Measurements from ENCODE around the gene TLK1. TPM values are rescaled to one million over a fixed set of nuclear protein-coding genes. Genes with fewer than 3 reads are reported as not detected.

TLK1 gene
- total RNA-seq = 10 to 100 TPM; 53.7 to 61.8 TPM
- polyA plus RNA-seq = 10 to 100 TPM; 12.3 to 15.2 TPM
- long read RNA-seq, donor 1, full-length matches to known transcripts = 3 of 34 reads
- long read RNA-seq, donor 1, partial matches to known transcripts = 14 of 34 reads
- long read RNA-seq, donor 1, other reads (novel, unspliced or antisense) = 17 of 34 reads
- long read RNA-seq, donor 2, full-length matches to known transcripts = 4 of 15 reads
- long read RNA-seq, donor 2, partial matches to known transcripts = 3 of 15 reads
- long read RNA-seq, donor 2, other reads (novel, unspliced or antisense) = 8 of 15 reads

DNA sequence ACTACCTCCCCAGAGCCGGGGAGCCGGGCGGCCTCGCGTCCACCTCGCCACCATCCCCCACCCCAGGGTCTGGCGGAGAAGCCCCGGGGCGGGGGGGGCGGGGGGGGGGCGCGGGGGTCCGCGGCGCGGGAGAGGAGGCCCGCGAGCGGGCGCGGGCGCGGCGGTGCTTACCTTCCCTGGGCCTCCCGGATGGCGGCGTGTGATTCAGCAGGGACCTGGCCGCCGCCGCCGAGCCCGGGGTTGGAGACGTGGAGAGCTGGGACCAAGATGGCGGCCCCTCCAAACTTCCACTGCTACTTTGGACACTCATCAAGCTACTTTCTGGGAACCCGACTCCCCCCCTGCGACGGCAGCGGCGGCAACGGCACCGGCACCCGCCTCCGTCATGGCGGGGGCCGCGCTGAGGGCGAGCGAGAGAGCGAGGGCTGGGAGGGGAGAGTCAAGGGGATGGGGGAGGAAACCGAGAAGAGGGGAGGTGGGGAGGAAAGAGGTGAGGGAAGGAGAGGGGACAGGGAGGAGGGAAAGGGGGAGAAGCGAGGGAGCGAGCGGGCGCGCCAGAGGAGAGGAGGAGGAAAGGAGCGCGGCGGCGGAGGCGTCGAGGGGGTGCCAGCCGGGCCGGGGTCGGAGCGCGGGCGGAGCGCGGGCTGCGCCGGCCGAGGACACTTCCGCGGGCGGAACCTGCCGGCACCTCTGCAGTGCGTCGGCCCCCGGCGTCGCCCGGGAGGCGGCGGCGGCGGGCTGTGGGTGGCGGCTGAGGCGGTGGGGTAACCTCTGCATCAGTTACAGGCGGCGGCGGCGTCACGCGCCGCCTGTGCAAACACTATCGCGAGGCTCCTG lies at the start of gene TLK1:
Gene TLK1, minus strand, starts transcription at position 775 of the 837 bp plus-strand sequence. Its CDS starts 465 bp downstream, at position 310.
- Histone ChIP-seq H3K9me3 (ENCODE audit: control insufficient read depth, low read length) (no peaks in the 10 kb centered on the region), H3K27ac (ENCODE audit: low read depth in 1 of 2, low read length in 2 of 2) (peak within 1 kb of the TSS; percentile 88 to 95), H3K27me3 (ENCODE audit: control insufficient read depth in 1 of 2, insufficient read depth in 2 of 2, low read length in 1 of 2) (no peaks in the 10 kb centered on the region), H3K4me3 (ENCODE audit: low read length in 2 of 2) (peak within 1 kb of the TSS; percentile 96 to 97), H3K4me1 (ENCODE audit: control insufficient read depth in 1 of 2, insufficient read depth in 2 of 2, low read length in 2 of 2) (peaks cover 0 to 4% of the 10 kb centered on the region in 2 donors), H3K36me3 (ENCODE audit: control insufficient read depth in 1 of 2, insufficient read depth in 2 of 2, low read length in 1 of 2) (no peaks in the 10 kb centered on the region)
- ATAC-seq (ENCODE audit: low FRiP score) (peak; percentile 82), DNase-seq (peak; percentile 80 to 91)
- 1% methylated on average over 27 to 97 of the region's 97 CpGs for WGBS, 2 donors
- intact Hi-C loops (cut with DNase I) = loop anchor here (5.0 to 10.0 kb wide), 4 partner anchors 102 to 272 kb away; partner anchors contain the start of genes DCAF17 (in 1 of the 2) and METTL8 (in 1 of the 2)

- Histone ChIP-seq H3K27me3 (ENCODE audit: control insufficient read depth in 1 of 2, insufficient read depth in 2 of 2, low read length in 1 of 2) (no peaks in the 10 kb centered on the region), H3K9me3 (ENCODE audit: control insufficient read depth, low read length) (peaks cover 1% of the 10 kb centered on the region), H3K27ac (ENCODE audit: low read depth in 1 of 2, low read length in 2 of 2) (no peak overlapping the region), H3K36me3 (ENCODE audit: control insufficient read depth in 1 of 2, insufficient read depth in 2 of 2, low read length in 1 of 2) (no peaks in the 10 kb centered on the region), H3K4me3 (ENCODE audit: low read length in 2 of 2) (no peak overlapping the region), H3K4me1 (ENCODE audit: control insufficient read depth in 1 of 2, insufficient read depth in 2 of 2, low read length in 2 of 2) (no peaks in the 10 kb centered on the region)
- no peak for ATAC-seq (ENCODE audit: low FRiP score)
- 84 to 88% methylated on average over 9 of the region's 9 CpGs for WGBS, 2 donors
- DNase-seq = no peak
- intact Hi-C loops (cut with DNase I) = no loop called here
Observed at GRCh38 chr2:171210216-171210863, 49.6 kb upstream of the TLK1 start.

- Histone ChIP-seq H3K4me1 (ENCODE audit: control insufficient read depth in 1 of 2, insufficient read depth in 2 of 2, low read length in 2 of 2) (no peaks in the 10 kb centered on the region), H3K27me3 (ENCODE audit: control insufficient read depth in 1 of 2, insufficient read depth in 2 of 2, low read length in 1 of 2) (no peaks in the 10 kb centered on the region), H3K36me3 (ENCODE audit: control insufficient read depth in 1 of 2, insufficient read depth in 2 of 2, low read length in 1 of 2) (no peaks in the 10 kb centered on the region), H3K9me3 (ENCODE audit: control insufficient read depth, low read length) (peaks cover 1% of the 10 kb centered on the region), H3K4me3 (ENCODE audit: low read length in 2 of 2) (no peak overlapping the region), H3K27ac (ENCODE audit: low read depth in 1 of 2, low read length in 2 of 2) (no peak overlapping the region)
- ATAC-seq (ENCODE audit: low FRiP score) = no peak
- intact Hi-C loops (cut with DNase I) = no loop called here
- no peak for DNase-seq
Observed at GRCh38 chr2:171208657-171209056, 48.0 kb upstream of the TLK1 start.

DNA sequence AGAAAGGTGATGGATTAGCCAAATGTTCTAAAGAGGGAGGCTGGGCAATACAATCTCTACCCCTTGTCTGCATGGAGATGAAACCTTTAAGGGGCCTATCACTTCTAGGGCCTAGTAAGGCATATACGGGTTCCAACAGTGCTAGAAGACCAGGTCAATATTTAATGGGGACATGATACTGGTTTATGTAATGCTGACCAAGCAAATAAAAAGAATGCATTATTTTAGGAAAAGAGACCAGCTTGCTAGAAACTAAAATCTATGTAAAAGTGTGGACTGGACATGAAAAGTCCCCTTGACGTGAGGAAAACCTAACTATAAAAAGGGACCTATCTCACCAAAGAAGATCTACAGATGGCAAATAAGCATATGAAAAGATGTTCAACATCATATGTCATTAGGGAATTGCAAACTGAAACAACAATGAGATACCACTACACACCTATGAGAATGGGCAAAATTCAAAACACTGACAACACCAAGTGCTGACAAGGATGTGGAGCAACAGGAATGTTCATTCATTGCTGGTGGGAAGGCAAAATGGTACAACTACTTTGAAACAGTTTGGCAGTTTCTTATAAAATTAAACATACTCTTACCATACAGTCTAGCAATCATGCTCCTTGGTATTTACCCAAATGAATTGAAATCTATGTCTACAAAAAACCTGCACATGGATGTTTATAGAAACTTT lies 45.9 kb upstream of the TLK1 start:
- H3K27me3 ChIP-seq (ENCODE audit: control insufficient read depth in 1 of 2, insufficient read depth in 2 of 2, low read length in 1 of 2) = no peaks in the 10 kb centered on the region
- DNase-seq (no peak), ATAC-seq (ENCODE audit: low FRiP score) (no peak)
- peaks cover 1% of the 10 kb centered on the region for H3K9me3 ChIP-seq (ENCODE audit: control insufficient read depth, low read length)
- H3K4me3 ChIP-seq (ENCODE audit: low read length in 2 of 2) = no peak overlapping the region
- WGBS, 2 donors = 97 to 99% methylated on average over 2 of the region's 2 CpGs
- intact Hi-C loops (cut with DNase I) = no loop called here
- H3K4me1 ChIP-seq (ENCODE audit: control insufficient read depth in 1 of 2, insufficient read depth in 2 of 2, low read length in 2 of 2) = no peaks in the 10 kb centered on the region
- H3K27ac ChIP-seq (ENCODE audit: low read depth in 1 of 2, low read length in 2 of 2) = no peak overlapping the region
- H3K36me3 ChIP-seq (ENCODE audit: control insufficient read depth in 1 of 2, insufficient read depth in 2 of 2, low read length in 1 of 2) = no peaks in the 10 kb centered on the region

DNA sequence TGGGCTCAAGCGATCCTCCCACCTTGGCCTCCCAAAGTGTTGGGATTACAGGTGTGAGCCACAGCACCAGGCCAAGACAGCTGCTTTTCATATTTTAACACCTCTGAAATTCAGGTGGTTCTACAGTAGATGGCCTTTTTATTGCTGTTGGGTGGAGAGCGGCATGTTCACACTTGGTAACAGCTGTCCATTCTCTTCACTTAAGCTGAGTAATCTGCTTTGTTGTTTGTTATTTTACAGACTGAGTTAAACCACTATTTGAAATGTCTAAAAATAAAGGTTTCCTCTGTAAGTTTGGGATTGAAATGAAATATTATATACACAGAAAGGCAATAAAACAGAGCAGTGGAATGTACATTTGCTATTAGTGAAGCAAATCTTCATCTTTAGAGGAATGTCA lies 44.9 kb upstream of the TLK1 start:
- Histone ChIP-seq H3K4me3 (ENCODE audit: low read length in 2 of 2) (no peak overlapping the region), H3K4me1 (ENCODE audit: control insufficient read depth in 1 of 2, insufficient read depth in 2 of 2, low read length in 2 of 2) (no peaks in the 10 kb centered on the region), H3K27me3 (ENCODE audit: control insufficient read depth in 1 of 2, insufficient read depth in 2 of 2, low read length in 1 of 2) (no peaks in the 10 kb centered on the region), H3K36me3 (ENCODE audit: control insufficient read depth in 1 of 2, insufficient read depth in 2 of 2, low read length in 1 of 2) (no peaks in the 10 kb centered on the region), H3K27ac (ENCODE audit: low read depth in 1 of 2, low read length in 2 of 2) (no peak overlapping the region), H3K9me3 (ENCODE audit: control insufficient read depth, low read length) (peaks cover 1% of the 10 kb centered on the region)
- 95 to 97% methylated on average over 2 of the region's 2 CpGs for WGBS, 2 donors
- ATAC-seq (ENCODE audit: low FRiP score) = no peak
- intact Hi-C loops (cut with DNase I) = no loop called here
- DNase-seq = no peak

GRCh38 chr2:171201767-171202166 lies 41.1 kb upstream of the TLK1 start:
- ATAC-seq (ENCODE audit: low FRiP score) (no peak), DNase-seq (no peak)
- intact Hi-C loops (cut with DNase I) = no loop called here
- Histone ChIP-seq H3K9me3 (ENCODE audit: control insufficient read depth, low read length) (peaks cover under 1% of the 10 kb centered on the region), H3K4me3 (ENCODE audit: low read length in 2 of 2) (no peak overlapping the region), H3K4me1 (ENCODE audit: control insufficient read depth in 1 of 2, insufficient read depth in 2 of 2, low read length in 2 of 2) (no peaks in the 10 kb centered on the region), H3K27ac (ENCODE audit: low read depth in 1 of 2, low read length in 2 of 2) (no peak overlapping the region), H3K27me3 (ENCODE audit: control insufficient read depth in 1 of 2, insufficient read depth in 2 of 2, low read length in 1 of 2) (no peaks in the 10 kb centered on the region), H3K36me3 (ENCODE audit: control insufficient read depth in 1 of 2, insufficient read depth in 2 of 2, low read length in 1 of 2) (no peaks in the 10 kb centered on the region)
- WGBS, 2 donors = 84% methylated on average over 4 of the region's 4 CpGs

DNA sequence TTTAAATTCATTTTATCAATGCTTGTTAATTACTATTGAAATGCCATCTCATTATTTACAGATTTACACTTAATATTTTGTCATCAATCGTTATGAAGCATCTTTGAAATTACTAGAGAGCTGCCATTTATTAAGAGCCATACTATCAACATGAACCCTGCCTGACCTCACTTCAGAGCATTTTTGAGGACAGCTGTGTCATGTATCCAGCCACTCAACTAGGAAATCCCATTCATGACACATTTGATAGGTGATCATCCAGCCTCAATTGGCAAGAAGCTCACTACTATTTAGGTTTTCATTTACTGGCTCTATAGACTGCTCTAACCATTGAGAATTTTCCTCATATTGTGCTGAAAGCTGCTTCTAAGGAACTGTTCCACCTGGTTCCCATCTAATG lies 40.6 kb upstream of the TLK1 start:
- no peak for ATAC-seq (ENCODE audit: low FRiP score)
- no peak for DNase-seq
- no peak overlapping the region for H3K4me3 ChIP-seq (ENCODE audit: low read length in 2 of 2)
- H3K9me3 ChIP-seq (ENCODE audit: control insufficient read depth, low read length) = no peaks in the 10 kb centered on the region
- intact Hi-C loops (cut with DNase I) = no loop called here
- no peaks in the 10 kb centered on the region for H3K4me1 ChIP-seq (ENCODE audit: control insufficient read depth in 1 of 2, insufficient read depth in 2 of 2, low read length in 2 of 2)
- no peaks in the 10 kb centered on the region for H3K27me3 ChIP-seq (ENCODE audit: control insufficient read depth in 1 of 2, insufficient read depth in 2 of 2, low read length in 1 of 2)
- 86 to 89% methylated on average over 1 of the region's 1 CpG for WGBS, 2 donors
- no peaks in the 10 kb centered on the region for H3K36me3 ChIP-seq (ENCODE audit: control insufficient read depth in 1 of 2, insufficient read depth in 2 of 2, low read length in 1 of 2)
- H3K27ac ChIP-seq (ENCODE audit: low read depth in 1 of 2, low read length in 2 of 2) = no peak overlapping the region

GRCh38 chr2:171200469-171200868 lies 39.8 kb upstream of the TLK1 start:
- 98 to 100% methylated on average over 1 of the region's 1 CpG for WGBS, 2 donors
- no peak overlapping the region for H3K27ac ChIP-seq (ENCODE audit: low read depth in 1 of 2, low read length in 2 of 2)
- H3K4me3 ChIP-seq (ENCODE audit: low read length in 2 of 2) = no peak overlapping the region
- H3K27me3 ChIP-seq (ENCODE audit: control insufficient read depth in 1 of 2, insufficient read depth in 2 of 2, low read length in 1 of 2) = no peaks in the 10 kb centered on the region
- H3K4me1 ChIP-seq (ENCODE audit: control insufficient read depth in 1 of 2, insufficient read depth in 2 of 2, low read length in 2 of 2) = no peaks in the 10 kb centered on the region
- no peaks in the 10 kb centered on the region for H3K36me3 ChIP-seq (ENCODE audit: control insufficient read depth in 1 of 2, insufficient read depth in 2 of 2, low read length in 1 of 2)
- intact Hi-C loops (cut with DNase I) = no loop called here
- no peak for ATAC-seq (ENCODE audit: low FRiP score)
- H3K9me3 ChIP-seq (ENCODE audit: control insufficient read depth, low read length) = no peaks in the 10 kb centered on the region
- no peak for DNase-seq
